ENCODE results near the gene RAPGEF1. TPM values are rescaled to one million over a fixed set of nuclear protein-coding genes. Genes with fewer than 3 reads are reported as not detected.

RAPGEF1 gene
- total RNA-seq, 1 experiment from 2014 or later, result 55.6 TPM

GRCh38 chr9:131784748-131785501, 45.0 kb upstream of the RAPGEF1 start:
- Mint-ChIP-seq H3K4me3 (no peak overlapping the region), H3K27me3 (ENCODE audit: low read depth) (peaks cover 48% of the 10 kb centered on the region), H3K36me3 (ENCODE audit: insufficient read depth in 1 of 3, low read depth in 3 of 3) (no peaks in the 10 kb centered on the region; a peak in 1 of 7 replicates), H3K4me1 (peaks cover 11 to 21% of the 10 kb centered on the region in 2 experiments), H3K9me3 (peaks cover 2 to 3% of the 10 kb centered on the region in 2 experiments), H3K27ac (no peak overlapping the region)
- no peaks in the 10 kb centered on the region for H3K23me2 ChIP-seq (ENCODE audit: insufficient read length, low read depth, low read length, poor library complexity, severe bottlenecking)
- H3K18ac ChIP-seq (ENCODE audit: insufficient read length, low read depth, low read length), result no peak overlapping the region
- H2BK5ac ChIP-seq (ENCODE audit: insufficient read length, low read length), result no peak overlapping the region
- no peak overlapping the region for H4K8ac ChIP-seq (replicated peaks; ENCODE audit: insufficient read length, low read depth, low read length)
- no peak overlapping the region for H4K5ac ChIP-seq (ENCODE audit: insufficient read length, low read depth, low read length)
- no peak overlapping the region for H3K23ac ChIP-seq (ENCODE audit: insufficient read length, low read depth, low read length)
- H3K4me1 ChIP-seq (ENCODE audit: insufficient read depth, low read length), result no peaks in the 10 kb centered on the region
- H3K14ac ChIP-seq (ENCODE audit: insufficient read depth, low read length), result no peak overlapping the region
- H4K91ac ChIP-seq (ENCODE audit: insufficient read length, low read depth, low read length), result no peak overlapping the region
- no peak for DNase-seq
- no peak for TF ChIP-seq CTCF (conservative IDR thresholded peaks at IDR 0.05)
- H3K27ac ChIP-seq (ENCODE audit: insufficient read length, low read depth, low read length), result no peak overlapping the region
- H2BK15ac ChIP-seq (ENCODE audit: low read depth, low read length), result no peak overlapping the region
- H4K20me1 ChIP-seq (ENCODE audit: control insufficient read depth, insufficient read depth, insufficient read length), result no peaks in the 10 kb centered on the region
- no peak overlapping the region for H3T11ph ChIP-seq (ENCODE audit: low read length)
- H3K79me1 ChIP-seq (ENCODE audit: insufficient read depth, low read depth, low read length, poor library complexity, severe bottlenecking), result no peaks in the 10 kb centered on the region
- H3K4me2 ChIP-seq (ENCODE audit: insufficient read depth, insufficient read length, low read length), result no peak overlapping the region
- no CpG with 5 or more reads among the region's 13 CpGs for WGBS (ENCODE audit: extremely low coverage, insufficient read length, low lambda C conversion rate)
- no peak overlapping the region for H3K4ac ChIP-seq (ENCODE audit: low read depth, low read length)
- H3K9me3 ChIP-seq (ENCODE audit: control insufficient read depth, low read depth, low read length), result no peaks in the 10 kb centered on the region
- no peaks in the 10 kb centered on the region for H3K79me2 ChIP-seq (ENCODE audit: insufficient read depth, low read length)
- H3K27me3 ChIP-seq (ENCODE audit: insufficient read depth, low read length), result no peaks in the 10 kb centered on the region
- H3K56ac ChIP-seq (ENCODE audit: insufficient read length, low read depth, low read length), result no peak overlapping the region
- no peak overlapping the region for H2AFZ ChIP-seq (ENCODE audit: low read length)
- H3K9ac ChIP-seq (ENCODE audit: extremely low read depth, insufficient read length, low read length), result no peak overlapping the region
- no peak overlapping the region for H2BK120ac ChIP-seq (ENCODE audit: low read depth, low read length, poor library complexity, severe bottlenecking)
- H2BK12ac ChIP-seq (ENCODE audit: insufficient read length, low read depth, low read length), result no peak overlapping the region
- H2BK20ac ChIP-seq (ENCODE audit: low read depth, low read length, poor library complexity, severe bottlenecking), result no peak overlapping the region
- no peak overlapping the region for H2AK5ac ChIP-seq (ENCODE audit: insufficient read length, low read length)

Measured in H9 (cell line).